Spleen (tissue), 11 donors: ENCODE data around the gene IRAK1. TPM values are rescaled to one million over a fixed set of nuclear protein-coding genes. Genes with fewer than 3 reads are reported as not detected.

Experiments
- DNase-seq: peaks from one replicate; pipeline ENCODE4 v3.0.0-alpha.2; 2020
- H3K27ac ChIP-seq, 8 donors: fragments of 200-600 bp; sonication (generic) in 7 of 8; 1 replicate in 4 of 8; 2 replicates in 4 of 8; pipeline versions ENCODE4 v1.5.0 to v1.8.0; 2016 to 2021; ENCODE audit warnings: inconsistent platforms in 4 of 8, mild to moderate bottlenecking in 4 of 8, moderate library complexity in 1 of 8
- H3K27me3 ChIP-seq, 7 donors: fragments of 200-600 bp; sonication (generic) in 6 of 7; replicated peaks in 1 of 7; 1 replicate in 4 of 7; 2 replicates in 3 of 7; pipeline versions ENCODE4 v1.5.0 to v1.8.0; 2016 to 2021; ENCODE audit warnings: inconsistent platforms in 3 of 7, mild to moderate bottlenecking in 1 of 7
- H3K36me3 ChIP-seq, 6 donors: fragments of 200-600 bp; sonication (generic) in 5 of 6; 1 replicate in 4 of 6; 2 replicates in 2 of 6; pipeline versions ENCODE4 v1.5.0 to v1.8.0; 2016 to 2021; ENCODE audit warnings: inconsistent platforms in 2 of 6
- H3K4me1 ChIP-seq, 6 donors: fragments of 200-600 bp; sonication (generic) in 5 of 6; 1 replicate in 3 of 6; 2 replicates in 3 of 6; pipeline versions ENCODE4 v1.5.0 to v1.8.0; 2016 to 2021; ENCODE audit warnings: inconsistent platforms in 3 of 6
- H3K4me3 ChIP-seq, 8 donors: fragments of 200-600 bp; sonication (generic) in 7 of 8; 1 replicate in 4 of 8; 2 replicates in 4 of 8; pipeline versions ENCODE4 v1.5.0 to v1.8.0; 2016 to 2021; ENCODE audit warnings: inconsistent platforms in 4 of 8, mild to moderate bottlenecking in 4 of 8, moderate library complexity in 2 of 8
- H3K9me3 ChIP-seq, 8 donors: fragments of 200-600 bp; sonication (generic) in 7 of 8; 1 replicate in 4 of 8; 2 replicates in 4 of 8; pipeline versions ENCODE4 v1.5.0 to v1.8.0; 2016 to 2021; ENCODE audit warnings: inconsistent platforms in 4 of 8
- POLR2A ChIP-seq, 3 donors: fragments of 450-650 bp; IDR thresholded peaks; one replicate each; pipeline ENCODE4 v1.5.1; 2017; ENCODE audit warnings: antibody characterized with exemption in 3 of 3, mild to moderate bottlenecking in 1 of 3
- POLR2AphosphoS5 ChIP-seq, 3 donors: sonication (generic); formaldehyde crosslinking; IDR thresholded peaks; one replicate each; pipeline ENCODE4 v1.5.1; 2017; ENCODE audit warnings: antibody characterized with exemption in 3 of 3
- WGBS, 5 donors: extraction: QIAGEN DNeasy Blood & Tissue Kit in 3 of 5; methylation state at CpG; one replicate each; pipeline versions ENCODE4 v1.1.5 to v1.1.7; 2013 to 2018; 5-methylcytosine and 5-hydroxymethylcytosine counted together
- intact Hi-C: fragments of 100-400 bp; cut with DNase I; formaldehyde crosslinking; loops from one replicate; pipeline ENCODE4 v1.15.0; 2023; ENCODE audit warnings: low total_unique reads
- polyA plus RNA-seq, 3 donors: library from polyadenylated mRNA; stranded (reverse); fragments of 200-250 nt; gene quantifications; one replicate each; pipeline ENCODE4 v1.2.1, GENCODE V29; 2013
- total RNA-seq, 7 donors: library from RNA; depleted of rRNA in 3 of 7; stranded (reverse); fragments of >200 nt in 3 of 7; fragmentation: NEBNext Ultra II Directional in 4 of 7; extraction: Animal tissue kit (Norgen Biotek cat#: 25700) in 4 of 7; gene quantifications; one replicate each; pipeline versions ENCODE4 v1.1.0 to v1.2.1, GENCODE V29; 2016 to 2021
- TF ChIP-seq, protein P1 (sequence below), 11 experiments: fragments of 200-600 bp in 7 of 11; fragments of 450-650 bp in 4 of 11; sonication (generic) in 4 of 11; IDR thresholded peaks in 8 of 11; conservative IDR thresholded peaks in 3 of 11; 1 replicate in 7 of 11; 2 replicates in 4 of 11; pipeline versions ENCODE4 v1.4.0 to v1.8.0; 2016 to 2021; ENCODE audit warnings: antibody characterized with exemption in 11 of 11, inconsistent platforms in 4 of 11, mild to moderate bottlenecking in 1 of 11
- donor health status: healthy with polysubstance abuse.
- donor health status: DM: no; HTN: no; CAD: no; lungs with moderate emphysema.
- donor health status: DM: no; HTN: no; CAD: no.
- donor health status: Bipolar disorder and iron deficiency.
- donor health status: healthy.
- donor health status: DM: no; HTN: no; CAD: no.
- donor health status: DM: yes; HTN: yes; CAD: no.

The IRAK1 gene
- total and polyA plus RNA-seq, 10 donors: 46.4 to 118 (median 90.0) TPM

GRCh38 chrX:154026136-154027021, 6.7 kb upstream of the IRAK1 start:
- intact Hi-C loops: no loop called here
- 87 to 95% (median 94%) methylated on average over 15 to 21 of the region's 21 CpGs for WGBS, 5 donors

DNA sequence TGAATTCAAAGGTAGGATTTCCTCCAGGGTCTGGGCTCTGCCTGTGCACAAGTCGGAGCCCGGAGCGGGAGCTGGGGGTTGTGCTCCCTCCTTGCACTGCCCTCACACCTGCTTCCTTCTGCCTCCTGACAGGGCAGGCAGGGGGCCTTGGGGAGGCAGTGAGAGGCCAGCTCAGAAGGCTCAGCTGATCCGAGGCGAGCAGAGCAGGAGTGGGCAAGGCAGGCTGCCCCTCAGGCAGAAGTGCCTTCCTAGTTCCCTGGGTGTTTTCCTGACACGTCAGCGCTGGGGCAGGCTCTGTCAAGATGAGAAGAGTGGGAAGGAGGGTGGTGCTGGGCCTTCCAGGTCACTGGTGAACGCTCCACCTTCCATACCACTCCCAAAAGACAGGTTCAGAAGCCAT, 5.5 kb upstream of the IRAK1 start:
- H3K9me3 ChIP-seq: no peaks in the 10 kb centered on the region
- H3K4me1 ChIP-seq: peaks cover 0 to 30% (median 18%) of the 10 kb centered on the region in 6 donors
- H3K36me3 ChIP-seq: peaks cover 0 to 57% (median 9%) of the 10 kb centered on the region in 6 donors
- peak in 2 of 3 donors; percentile 7 to 52 for TF ChIP-seq POLR2AphosphoS5 (IDR thresholded peaks at IDR 0.05)
- no peak for TF ChIP-seq POLR2A (IDR thresholded peaks at IDR 0.05)
- 32 to 58% (median 56%) methylated on average over 6 to 8 of the region's 8 CpGs; no CpG with 5 or more reads in 1 of the 5 donors for WGBS, 5 donors
- no peaks in the 10 kb centered on the region for H3K27me3 ChIP-seq
- H3K4me3 ChIP-seq: no peak overlapping the region
- no peak for DNase-seq
- intact Hi-C loops: no loop called here
- H3K27ac ChIP-seq: peak overlapping the region in 5 of 8 donors; percentile 13 to 58 (median 27)

More at GRCh38 chrX:154026136-154027021, 6.7 kb upstream of the IRAK1 start:
- Histone ChIP-seq H3K27ac (peak overlapping the region in 1 of 8 donors; percentile 58), H3K4me1 (peaks cover 0 to 18% (median 8%) of the 10 kb centered on the region in 6 donors), H3K9me3 (no peaks in the 10 kb centered on the region), H3K4me3 (no peak overlapping the region), H3K36me3 (peaks cover 0 to 69% (median 17%) of the 10 kb centered on the region in 6 donors), H3K27me3 (no peaks in the 10 kb centered on the region)
- no peak for TF ChIP-seq POLR2A (IDR thresholded peaks at IDR 0.05)
- TF ChIP-seq, protein P1, sequence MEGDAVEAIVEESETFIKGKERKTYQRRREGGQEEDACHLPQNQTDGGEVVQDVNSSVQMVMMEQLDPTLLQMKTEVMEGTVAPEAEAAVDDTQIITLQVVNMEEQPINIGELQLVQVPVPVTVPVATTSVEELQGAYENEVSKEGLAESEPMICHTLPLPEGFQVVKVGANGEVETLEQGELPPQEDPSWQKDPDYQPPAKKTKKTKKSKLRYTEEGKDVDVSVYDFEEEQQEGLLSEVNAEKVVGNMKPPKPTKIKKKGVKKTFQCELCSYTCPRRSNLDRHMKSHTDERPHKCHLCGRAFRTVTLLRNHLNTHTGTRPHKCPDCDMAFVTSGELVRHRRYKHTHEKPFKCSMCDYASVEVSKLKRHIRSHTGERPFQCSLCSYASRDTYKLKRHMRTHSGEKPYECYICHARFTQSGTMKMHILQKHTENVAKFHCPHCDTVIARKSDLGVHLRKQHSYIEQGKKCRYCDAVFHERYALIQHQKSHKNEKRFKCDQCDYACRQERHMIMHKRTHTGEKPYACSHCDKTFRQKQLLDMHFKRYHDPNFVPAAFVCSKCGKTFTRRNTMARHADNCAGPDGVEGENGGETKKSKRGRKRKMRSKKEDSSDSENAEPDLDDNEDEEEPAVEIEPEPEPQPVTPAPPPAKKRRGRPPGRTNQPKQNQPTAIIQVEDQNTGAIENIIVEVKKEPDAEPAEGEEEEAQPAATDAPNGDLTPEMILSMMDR (IDR thresholded peaks at IDR 0.05 in 8 of 11, conservative IDR thresholded peaks at IDR 0.05 in 3 of 11): no peak
- no peak for TF ChIP-seq POLR2AphosphoS5 (IDR thresholded peaks at IDR 0.05)
- DNase-seq: no peak

DNA sequence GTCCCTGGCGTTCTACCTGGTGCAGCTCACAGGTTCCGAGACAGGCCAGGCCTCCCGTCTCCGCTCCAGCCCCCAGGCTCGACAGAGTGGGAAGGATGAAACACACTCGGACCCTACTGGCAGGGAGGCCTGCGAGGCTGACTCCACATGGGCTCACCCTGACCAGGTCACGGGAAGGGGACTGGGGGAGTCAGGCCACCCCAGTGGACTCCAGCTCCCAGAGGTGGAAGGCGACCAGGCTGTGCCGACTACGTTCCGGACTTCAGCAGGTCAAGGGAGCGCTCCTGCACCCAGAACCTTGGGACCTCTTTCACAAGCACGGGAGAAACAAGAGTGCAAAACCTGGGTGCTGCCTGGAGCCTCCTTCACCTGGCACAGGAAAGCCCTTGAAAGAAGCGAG, 4.6 kb upstream of the IRAK1 start:
- H3K9me3 ChIP-seq: no peaks in the 10 kb centered on the region
- 81 to 96% (median 87%) methylated on average over 5 to 15 of the region's 15 CpGs for WGBS, 5 donors
- H3K27me3 ChIP-seq: no peaks in the 10 kb centered on the region
- intact Hi-C loops: no loop called here
- peaks cover 0 to 29% (median 18%) of the 10 kb centered on the region in 6 donors for H3K4me1 ChIP-seq
- TF ChIP-seq, protein P1 (IDR thresholded peaks at IDR 0.05 in 8 of 11, conservative IDR thresholded peaks at IDR 0.05 in 3 of 11): no peak
- TF ChIP-seq POLR2AphosphoS5 (IDR thresholded peaks at IDR 0.05) (no peak), POLR2A (IDR thresholded peaks at IDR 0.05) (no peak)
- peaks cover 0 to 48% (median 2%) of the 10 kb centered on the region in 6 donors for H3K36me3 ChIP-seq
- H3K27ac ChIP-seq: peak overlapping the region in 1 of 8 donors; percentile 58
- no peak overlapping the region for H3K4me3 ChIP-seq
- DNase-seq: no peak

DNA sequence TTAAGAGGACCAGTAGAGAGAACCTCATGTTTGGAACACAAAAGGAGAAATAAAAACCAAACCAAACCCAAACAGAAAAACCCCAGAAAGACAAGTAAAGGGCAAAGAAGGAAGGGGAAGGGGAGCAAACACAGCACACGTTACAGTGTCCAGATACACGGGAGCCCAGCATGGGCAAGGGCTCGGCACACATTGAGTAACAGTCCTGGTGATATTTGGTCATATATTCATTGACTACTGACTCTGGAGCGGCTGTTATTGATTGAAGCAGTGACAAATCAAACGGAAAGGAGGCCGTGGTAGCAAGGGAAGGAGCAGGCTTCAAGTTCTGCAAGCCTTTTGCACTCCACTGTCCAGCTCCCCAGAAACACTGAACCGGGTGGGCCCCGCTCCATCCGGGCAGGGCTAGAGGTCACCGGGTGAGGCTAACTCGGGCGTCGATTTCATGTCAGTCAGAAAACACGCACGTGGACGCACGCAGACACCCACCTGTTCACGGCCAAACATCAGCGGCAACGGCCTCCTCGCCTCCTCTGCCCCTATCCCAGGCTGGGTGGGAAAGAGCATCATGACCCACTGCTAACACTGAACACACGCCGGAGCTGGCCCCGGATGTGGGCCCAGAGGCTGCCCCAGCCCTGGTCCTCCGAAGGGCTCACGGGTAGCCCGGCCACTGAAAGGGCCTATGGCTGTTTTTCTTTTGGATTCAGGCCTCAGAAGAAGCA, 3.7 kb upstream of the IRAK1 start:
- intact Hi-C loops: no loop called here
- Histone ChIP-seq H3K4me1 (peaks cover 0 to 30% (median 18%) of the 10 kb centered on the region in 6 donors), H3K9me3 (no peaks in the 10 kb centered on the region), H3K27me3 (no peaks in the 10 kb centered on the region), H3K36me3 (peaks cover 0 to 39% (median 2%) of the 10 kb centered on the region in 6 donors), H3K4me3 (no peak overlapping the region), H3K27ac (no peak overlapping the region)
- WGBS, 5 donors: 80 to 87% (median 83%) methylated on average over 17 to 27 of the region's 27 CpGs
- no peak for DNase-seq
- peak; percentile 11 to 53 (median 34) for TF ChIP-seq POLR2AphosphoS5 (IDR thresholded peaks at IDR 0.05)
- no peak for TF ChIP-seq POLR2A (IDR thresholded peaks at IDR 0.05)
- TF ChIP-seq, protein P1 (IDR thresholded peaks at IDR 0.05 in 8 of 11, conservative IDR thresholded peaks at IDR 0.05 in 3 of 11): no peak
